Endothelial cell of hepatic sinusoid (primary cell): ENCODE results near the gene EAPP.
"Not testable (repeated sequence)": the region's sequence is repeated elsewhere in the genome, so short reads cannot be mapped to it uniquely, and the experiment has no call there.

Experiments used
- in situ Hi-C: cut with HindIII; loops from 2 replicates; pipeline ENCODE4 v1.10.0; 2017; ENCODE audit warnings: low sequenced_read_pairs

The EAPP gene

GRCh38 chr14:34489324-34489723 is 50.2 kb downstream of the EAPP start:
- in situ Hi-C loops: no loop called here

GRCh38 chr14:34488528-34488927 is 51.0 kb downstream of the EAPP start:
- in situ Hi-C loops: no loop called here

GRCh38 chr14:34484726-34485125 is 54.8 kb downstream of the EAPP start:
- in situ Hi-C loops: no loop called here

- in situ Hi-C loops: no loop called here
Measured at GRCh38 chr14:34482463-34482862, 57.0 kb downstream of the EAPP start.

GRCh38 chr14:34479694-34480093 is 59.8 kb downstream of the EAPP start:
- in situ Hi-C loops: no loop called here

- in situ Hi-C loops: no loop called here
Measured at GRCh38 chr14:34478261-34478660, 61.2 kb downstream of the EAPP start.

GRCh38 chr14:34476036-34476435 is 63.5 kb downstream of the EAPP start:
- in situ Hi-C loops: not testable (repeated sequence)

- in situ Hi-C loops: no loop called here
Measured at GRCh38 chr14:34475163-34475562, 64.3 kb downstream of the EAPP start.

- in situ Hi-C loops: no loop called here
Measured at GRCh38 chr14:34474187-34474679, 65.3 kb downstream of the EAPP start.

GRCh38 chr14:34472706-34473279 is 66.7 kb downstream of the EAPP start:
- in situ Hi-C loops: no loop called here

GRCh38 chr14:34470319-34470718 is 69.2 kb downstream of the EAPP start:
- in situ Hi-C loops: no loop called here

- in situ Hi-C loops: loop anchor here (5.0 kb wide), 1 partner anchor 71 kb away; the partner anchor contains the start of gene EAPP
Measured at GRCh38 chr14:34466691-34467090, 72.8 kb downstream of the EAPP start.
